Spleen (tissue), 7 donors: ENCODE measurements around the gene MAPK4.

Experiments used
- POLR2AphosphoS5 ChIP-seq, 3 donors: sonication (generic); formaldehyde crosslinking; IDR thresholded peaks; one replicate each; pipeline ENCODE4 v1.5.1; 2017; ENCODE audit warnings: antibody characterized with exemption in 3 of 3
- TF ChIP-seq, protein P1 (sequence below), 11 experiments: fragments of 200-600 bp in 7 of 11; fragments of 450-650 bp in 4 of 11; sonication (generic) in 4 of 11; IDR thresholded peaks in 8 of 11; conservative IDR thresholded peaks in 3 of 11; 1 replicate in 7 of 11; 2 replicates in 4 of 11; pipeline versions ENCODE4 v1.4.0 to v1.8.0; 2016 to 2021; ENCODE audit warnings: antibody characterized with exemption in 11 of 11, inconsistent platforms in 4 of 11, mild to moderate bottlenecking in 1 of 11
- donor health status: DM: no; HTN: no; CAD: no; lungs with moderate emphysema.
- donor health status: DM: no; HTN: no; CAD: no.
- donor health status: DM: no; HTN: no; CAD: no.

DNA sequence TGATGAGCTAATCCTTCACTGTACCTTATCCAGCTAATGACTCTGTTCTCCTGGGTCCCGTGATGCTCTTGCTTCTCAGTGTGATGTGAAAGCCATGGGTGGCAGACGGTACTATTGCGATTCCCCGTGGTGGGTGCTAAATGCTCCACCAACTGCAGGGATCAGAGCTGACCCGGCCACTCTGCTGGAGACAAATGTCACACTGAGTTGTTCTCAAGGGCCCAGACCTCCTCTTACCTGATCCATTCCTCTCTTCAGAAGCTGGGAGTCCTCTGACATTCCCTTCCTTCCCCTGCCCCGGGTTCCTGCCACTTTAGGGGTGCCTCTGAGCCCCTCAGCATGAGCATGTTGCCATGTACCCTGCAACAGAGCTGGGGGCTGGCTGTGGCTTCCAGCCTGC lies 105.1 kb downstream of the MAPK4 start:
- TF ChIP-seq POLR2AphosphoS5 (IDR thresholded peaks at IDR 0.05) = no peak
- TF ChIP-seq, protein P1, sequence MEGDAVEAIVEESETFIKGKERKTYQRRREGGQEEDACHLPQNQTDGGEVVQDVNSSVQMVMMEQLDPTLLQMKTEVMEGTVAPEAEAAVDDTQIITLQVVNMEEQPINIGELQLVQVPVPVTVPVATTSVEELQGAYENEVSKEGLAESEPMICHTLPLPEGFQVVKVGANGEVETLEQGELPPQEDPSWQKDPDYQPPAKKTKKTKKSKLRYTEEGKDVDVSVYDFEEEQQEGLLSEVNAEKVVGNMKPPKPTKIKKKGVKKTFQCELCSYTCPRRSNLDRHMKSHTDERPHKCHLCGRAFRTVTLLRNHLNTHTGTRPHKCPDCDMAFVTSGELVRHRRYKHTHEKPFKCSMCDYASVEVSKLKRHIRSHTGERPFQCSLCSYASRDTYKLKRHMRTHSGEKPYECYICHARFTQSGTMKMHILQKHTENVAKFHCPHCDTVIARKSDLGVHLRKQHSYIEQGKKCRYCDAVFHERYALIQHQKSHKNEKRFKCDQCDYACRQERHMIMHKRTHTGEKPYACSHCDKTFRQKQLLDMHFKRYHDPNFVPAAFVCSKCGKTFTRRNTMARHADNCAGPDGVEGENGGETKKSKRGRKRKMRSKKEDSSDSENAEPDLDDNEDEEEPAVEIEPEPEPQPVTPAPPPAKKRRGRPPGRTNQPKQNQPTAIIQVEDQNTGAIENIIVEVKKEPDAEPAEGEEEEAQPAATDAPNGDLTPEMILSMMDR (IDR thresholded peaks at IDR 0.05 in 8 of 11, conservative IDR thresholded peaks at IDR 0.05 in 3 of 11) = no peak
